T-helper 2 cell treated with Interferon-gamma antibody and Interleukin-4, amounts not matched to agents 5 μg/mL and 100 μg/mL, for 36 hours (primary cell): Measurements from ENCODE around the gene DNM1L.
"Not testable (repeated sequence)": the region's sequence is repeated elsewhere in the genome, so short reads cannot be mapped to it uniquely, and the experiment has no call there.

Source experiments
- DNase-seq: peaks from one replicate; pipeline ENCODE4 v3.0.0; 2021; ENCODE audit warnings: low spot score
- H3K27ac Mint-ChIP-seq: one replicate; pipeline ENCODE4 v1.8.0; 2021; ENCODE audit warnings: mild to moderate bottlenecking, mixed read lengths
- H3K27me3 Mint-ChIP-seq: one replicate; pipeline ENCODE4 v1.8.0; 2021; ENCODE audit warnings: low read depth, mixed read lengths
- H3K36me3 Mint-ChIP-seq: one replicate; pipeline ENCODE4 v1.8.0; 2021; ENCODE audit warnings: low read depth, mixed read lengths
- H3K4me1 Mint-ChIP-seq: one replicate; pipeline ENCODE4 v1.8.0; 2021; ENCODE audit warnings: low read depth, mixed read lengths
- H3K4me3 Mint-ChIP-seq: one replicate; pipeline ENCODE4 v1.8.0; 2022; ENCODE audit warnings: mild to moderate bottlenecking, moderate library complexity, mixed read lengths
- H3K9me3 Mint-ChIP-seq: one replicate; pipeline ENCODE4 v1.8.0; 2021; ENCODE audit warnings: mixed read lengths

DNM1L gene

DNA sequence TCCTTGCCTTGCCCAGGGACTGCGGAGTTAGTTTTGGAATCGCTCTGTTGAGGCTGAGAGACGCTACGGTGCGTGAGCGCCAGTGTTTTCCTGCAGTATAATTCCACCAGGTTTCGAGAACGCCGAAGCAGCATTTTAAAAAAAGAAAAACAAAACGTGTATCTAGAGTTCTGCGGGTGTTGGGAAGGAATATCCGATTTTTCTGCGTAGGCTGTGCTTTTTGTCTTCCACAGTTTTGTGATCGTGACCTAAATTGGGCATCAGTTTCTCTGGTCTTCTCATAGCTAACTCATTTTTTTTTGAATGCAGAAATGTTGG lies 778 bp downstream of the DNM1L start:
- no peaks in the 10 kb centered on the region for H3K27me3 Mint-ChIP-seq
- H3K36me3 Mint-ChIP-seq: peaks cover 5% of the 10 kb centered on the region
- no peak for DNase-seq
- peak overlapping the region; percentile 87 for H3K27ac Mint-ChIP-seq
- H3K4me1 Mint-ChIP-seq: peaks cover 26% of the 10 kb centered on the region
- peak overlapping the region; percentile 96 for H3K4me3 Mint-ChIP-seq
- no peaks in the 10 kb centered on the region for H3K9me3 Mint-ChIP-seq

GRCh38 chr12:32680787-32681186 lies 1.7 kb downstream of the DNM1L start:
- H3K36me3 Mint-ChIP-seq: peaks cover 9% of the 10 kb centered on the region
- peak overlapping the region; percentile 96 for H3K4me3 Mint-ChIP-seq
- peak overlapping the region; percentile 20 for H3K27ac Mint-ChIP-seq
- DNase-seq: no peak
- H3K27me3 Mint-ChIP-seq: no peaks in the 10 kb centered on the region
- H3K4me1 Mint-ChIP-seq: peaks cover 29% of the 10 kb centered on the region
- H3K9me3 Mint-ChIP-seq: no peaks in the 10 kb centered on the region

DNA sequence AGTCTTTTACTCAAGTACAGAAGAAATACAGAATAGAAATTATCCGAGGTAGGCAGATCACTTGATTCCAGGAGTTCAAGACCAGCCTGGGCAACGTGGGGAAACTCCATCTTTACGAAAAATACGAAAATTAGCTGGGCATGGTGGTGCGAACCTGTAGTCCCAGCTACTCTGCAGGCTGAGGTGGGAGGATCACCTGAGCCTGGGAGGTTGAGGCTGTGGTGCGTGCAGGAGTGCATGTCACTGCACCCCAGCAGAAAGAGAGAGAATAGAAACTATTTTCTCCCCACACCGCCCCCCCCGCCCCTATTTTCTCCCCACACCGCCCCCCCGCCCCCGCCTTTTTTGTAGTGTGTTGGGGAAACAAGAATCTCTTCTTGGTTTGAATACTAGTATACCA lies 2.2 kb downstream of the DNM1L start:
- Mint-ChIP-seq H3K36me3 (peaks cover 11% of the 10 kb centered on the region), H3K27me3 (no peaks in the 10 kb centered on the region), H3K9me3 (no peaks in the 10 kb centered on the region), H3K4me1 (peaks cover 29% of the 10 kb centered on the region), H3K27ac (peak overlapping the region; percentile 20), H3K4me3 (peak overlapping the region; percentile 96)
- DNase-seq: no peak

DNA sequence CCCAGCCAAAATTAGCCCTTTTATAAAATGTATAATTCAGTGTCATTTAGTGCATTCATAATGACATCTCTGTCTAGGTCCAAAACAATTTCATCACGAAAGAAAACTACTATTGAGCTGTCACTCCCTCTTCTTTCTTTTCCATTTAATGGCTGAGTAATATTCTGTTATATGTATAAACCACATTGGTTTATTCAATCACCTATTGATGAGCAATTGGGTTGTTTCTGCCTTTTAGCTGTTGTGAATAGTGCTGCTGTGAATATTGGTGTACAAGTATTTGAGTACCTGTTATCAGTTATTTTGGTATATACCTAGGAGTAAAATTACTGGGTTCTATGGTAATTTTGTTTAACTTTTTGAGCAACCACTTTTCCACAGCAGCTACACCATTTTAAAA lies 7.2 kb downstream of the DNM1L start:
- Mint-ChIP-seq H3K4me3 (no peak overlapping the region), H3K4me1 (peaks cover 29% of the 10 kb centered on the region), H3K36me3 (peaks cover 26% of the 10 kb centered on the region), H3K9me3 (no peaks in the 10 kb centered on the region), H3K27me3 (no peaks in the 10 kb centered on the region), H3K27ac (no peak overlapping the region)
- DNase-seq: no peak

DNA sequence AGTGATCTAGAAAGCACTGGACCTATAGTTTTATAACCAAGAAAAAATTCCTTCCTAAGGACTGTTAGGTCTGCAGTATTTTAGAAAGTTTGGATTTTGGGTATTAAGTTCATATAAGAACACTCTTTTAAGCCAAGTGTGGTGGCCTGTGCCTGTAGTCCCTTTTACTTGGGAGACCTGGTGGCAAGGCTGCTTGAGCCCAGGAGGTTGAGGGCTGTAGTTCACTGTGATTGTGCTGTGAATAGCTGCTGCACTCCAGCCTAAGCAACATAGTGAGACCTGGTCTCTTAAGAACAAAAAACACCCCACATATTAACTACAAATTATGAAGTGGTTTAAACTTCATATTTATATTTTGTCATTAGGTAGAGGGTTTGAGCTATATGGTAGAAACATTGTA lies 9.7 kb downstream of the DNM1L start:
- Mint-ChIP-seq H3K27ac (no peak overlapping the region), H3K9me3 (no peaks in the 10 kb centered on the region), H3K4me3 (no peak overlapping the region), H3K4me1 (peaks cover 39% of the 10 kb centered on the region), H3K36me3 (peaks cover 26% of the 10 kb centered on the region), H3K27me3 (no peaks in the 10 kb centered on the region)
- no peak for DNase-seq

- Mint-ChIP-seq H3K27me3 (no peaks in the 10 kb centered on the region), H3K4me1 (peaks cover 38% of the 10 kb centered on the region), H3K9me3 (peaks cover 14% of the 10 kb centered on the region), H3K4me3 (no peak overlapping the region), H3K36me3 (peaks cover 32% of the 10 kb centered on the region), H3K27ac (no peak overlapping the region)
- no peak for DNase-seq
Measured at GRCh38 chr12:32690927-32691326, 11.8 kb downstream of the DNM1L start.

DNA sequence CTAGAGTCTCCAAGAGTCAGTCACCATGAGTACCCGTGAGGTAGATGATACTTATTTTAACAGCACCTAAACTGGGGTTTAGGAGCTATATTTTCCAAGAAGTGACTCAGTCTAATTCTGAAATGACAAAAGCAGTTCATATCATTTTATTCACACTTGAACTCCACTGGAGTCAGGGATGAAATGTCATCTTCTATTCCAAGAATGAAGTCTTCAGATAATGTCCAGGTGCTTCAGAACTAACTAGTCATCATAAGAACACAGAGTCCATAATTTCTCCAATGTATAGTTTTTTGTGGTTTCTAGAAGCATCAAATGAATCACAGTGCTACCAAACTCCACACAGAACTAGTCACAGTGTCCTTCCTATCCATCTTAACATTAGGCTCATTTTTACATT lies 13.3 kb downstream of the DNM1L start:
- Mint-ChIP-seq H3K27me3 (no peaks in the 10 kb centered on the region), H3K27ac (no peak overlapping the region), H3K4me1 (peaks cover 38% of the 10 kb centered on the region), H3K4me3 (no peak overlapping the region), H3K9me3 (peaks cover 15% of the 10 kb centered on the region), H3K36me3 (peaks cover 30% of the 10 kb centered on the region)
- DNase-seq: no peak

DNA sequence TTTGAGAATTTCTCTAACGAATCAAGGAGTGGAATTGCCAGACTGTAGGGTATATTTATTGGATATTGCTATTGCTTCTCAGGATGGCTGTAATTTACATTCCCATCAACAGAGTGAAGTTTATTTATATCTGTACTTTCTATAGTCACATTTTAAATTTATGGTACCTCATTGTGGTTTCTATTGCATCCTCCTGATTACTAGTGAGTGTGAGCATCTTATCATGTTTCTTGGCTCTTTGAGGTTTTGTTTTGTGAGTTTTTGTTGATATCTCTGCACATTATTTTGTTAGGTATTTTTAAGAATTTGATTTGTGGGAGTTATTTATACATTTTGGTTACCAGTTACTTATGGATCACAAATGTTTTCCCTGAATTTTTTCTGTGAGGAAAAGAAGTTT lies 13.9 kb downstream of the DNM1L start:
- Mint-ChIP-seq H3K27ac (no peak overlapping the region), H3K4me3 (no peak overlapping the region), H3K36me3 (peaks cover 31% of the 10 kb centered on the region), H3K9me3 (peaks cover 15% of the 10 kb centered on the region), H3K4me1 (peaks cover 41% of the 10 kb centered on the region), H3K27me3 (no peaks in the 10 kb centered on the region)
- no peak for DNase-seq

GRCh38 chr12:32695787-32696186 lies 16.7 kb downstream of the DNM1L start:
- Mint-ChIP-seq H3K27ac (no peak overlapping the region), H3K4me1 (peaks cover 41% of the 10 kb centered on the region), H3K9me3 (peaks cover 15% of the 10 kb centered on the region), H3K27me3 (no peaks in the 10 kb centered on the region), H3K36me3 (peaks cover 22% of the 10 kb centered on the region), H3K4me3 (no peak overlapping the region)
- no peak for DNase-seq

GRCh38 chr12:32697445-32697844 lies 18.3 kb downstream of the DNM1L start:
- Mint-ChIP-seq H3K4me3 (no peak overlapping the region), H3K4me1 (peaks cover 37% of the 10 kb centered on the region), H3K9me3 (peaks cover 15% of the 10 kb centered on the region), H3K36me3 (peaks cover 24% of the 10 kb centered on the region), H3K27me3 (no peaks in the 10 kb centered on the region), H3K27ac (no peak overlapping the region)
- DNase-seq: no peak

GRCh38 chr12:32698285-32698684 lies 19.2 kb downstream of the DNM1L start:
- Mint-ChIP-seq H3K27ac (no peak overlapping the region), H3K9me3 (peaks cover 15% of the 10 kb centered on the region), H3K4me1 (peaks cover 36% of the 10 kb centered on the region), H3K4me3 (no peak overlapping the region), H3K27me3 (no peaks in the 10 kb centered on the region), H3K36me3 (peaks cover 29% of the 10 kb centered on the region)
- no peak for DNase-seq

DNA sequence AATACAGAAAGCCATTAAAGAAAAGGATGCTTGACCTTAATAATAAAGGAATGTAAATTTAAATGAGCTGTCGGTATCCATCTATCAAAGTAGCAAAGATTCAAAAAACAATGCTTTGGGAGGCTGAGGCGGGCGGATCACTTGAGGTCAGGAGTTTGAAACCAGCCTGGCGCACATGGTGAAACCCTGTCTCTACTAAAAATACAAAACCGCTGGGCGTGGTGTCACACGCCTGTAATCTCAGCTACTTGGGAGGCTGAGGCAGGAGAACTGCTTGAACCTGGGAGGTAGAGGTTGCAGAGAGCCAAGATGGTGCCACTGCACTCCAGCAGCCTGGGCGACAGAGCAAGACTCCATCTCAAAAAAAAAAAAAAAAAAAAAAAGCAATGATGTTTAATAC lies 20.3 kb downstream of the DNM1L start:
- H3K27me3 Mint-ChIP-seq: not testable (repeated sequence)
- peaks cover 31% of the 10 kb centered on the region for H3K4me1 Mint-ChIP-seq

DNA sequence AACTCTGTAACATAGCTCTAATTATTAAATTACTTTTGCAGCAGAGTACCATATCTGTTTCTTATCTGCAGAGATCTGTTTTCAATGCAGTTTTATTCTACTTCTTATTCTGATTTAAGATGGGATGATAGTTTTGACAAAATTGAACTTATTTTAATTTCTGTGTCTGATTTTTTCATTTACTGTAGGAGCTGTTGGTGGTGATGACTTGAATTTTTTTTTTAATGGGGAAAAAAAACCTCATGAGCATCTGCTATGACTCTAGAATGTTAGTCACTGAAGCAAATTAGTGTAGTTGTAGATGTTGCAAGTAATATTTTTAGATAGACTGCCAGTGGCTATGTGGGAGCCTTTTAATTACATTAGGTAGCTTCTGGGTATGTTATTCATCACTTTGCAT lies 23.4 kb downstream of the DNM1L start:
- DNase-seq: no peak
- Mint-ChIP-seq H3K4me3 (no peak overlapping the region), H3K36me3 (peaks cover 19% of the 10 kb centered on the region), H3K4me1 (peaks cover 39% of the 10 kb centered on the region), H3K27ac (no peak overlapping the region), H3K9me3 (no peaks in the 10 kb centered on the region), H3K27me3 (no peaks in the 10 kb centered on the region)

More for the DNA sequence above, 20.3 kb downstream of the DNM1L start:
- H3K4me3 Mint-ChIP-seq, H3K27ac Mint-ChIP-seq, DNase-seq: not testable (repeated sequence)
- Mint-ChIP-seq H3K9me3 (peaks cover 13% of the 10 kb centered on the region), H3K36me3 (peaks cover 29% of the 10 kb centered on the region)

DNA sequence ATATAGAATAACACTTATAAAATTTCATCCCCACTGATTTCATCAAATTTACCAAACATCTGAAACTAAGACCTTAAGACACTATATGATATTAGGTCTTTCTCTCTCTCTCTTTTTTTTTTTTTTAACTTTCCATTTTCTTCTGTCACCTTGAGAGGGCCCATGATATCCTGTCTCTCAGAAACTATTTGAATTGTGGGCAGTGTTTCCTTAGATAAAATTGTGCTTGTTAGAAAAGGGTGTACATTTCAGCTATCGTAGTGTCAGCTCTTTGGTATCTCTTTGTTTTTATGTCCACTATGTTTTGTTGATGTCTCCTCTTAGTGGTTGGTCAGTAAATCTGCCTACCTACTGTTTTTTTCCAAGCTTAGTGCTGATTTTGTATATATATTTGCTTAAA lies 23.8 kb downstream of the DNM1L start:
- H3K4me1 Mint-ChIP-seq: peaks cover 42% of the 10 kb centered on the region
- no peak for DNase-seq
- no peak overlapping the region for H3K4me3 Mint-ChIP-seq
- H3K9me3 Mint-ChIP-seq: no peaks in the 10 kb centered on the region
- H3K36me3 Mint-ChIP-seq: peaks cover 20% of the 10 kb centered on the region
- H3K27ac Mint-ChIP-seq: no peak overlapping the region
- no peaks in the 10 kb centered on the region for H3K27me3 Mint-ChIP-seq

GRCh38 chr12:32705783-32706182 lies 26.7 kb downstream of the DNM1L start:
- no peaks in the 10 kb centered on the region for H3K27me3 Mint-ChIP-seq
- peaks cover 47% of the 10 kb centered on the region for H3K4me1 Mint-ChIP-seq
- peak overlapping the region; percentile 56 for H3K27ac Mint-ChIP-seq
- H3K9me3 Mint-ChIP-seq: no peaks in the 10 kb centered on the region
- no peak for DNase-seq
- H3K4me3 Mint-ChIP-seq: no peak overlapping the region
- H3K36me3 Mint-ChIP-seq: peaks cover 31% of the 10 kb centered on the region
